Measurements from ENCODE around the gene MYL6.

DNA sequence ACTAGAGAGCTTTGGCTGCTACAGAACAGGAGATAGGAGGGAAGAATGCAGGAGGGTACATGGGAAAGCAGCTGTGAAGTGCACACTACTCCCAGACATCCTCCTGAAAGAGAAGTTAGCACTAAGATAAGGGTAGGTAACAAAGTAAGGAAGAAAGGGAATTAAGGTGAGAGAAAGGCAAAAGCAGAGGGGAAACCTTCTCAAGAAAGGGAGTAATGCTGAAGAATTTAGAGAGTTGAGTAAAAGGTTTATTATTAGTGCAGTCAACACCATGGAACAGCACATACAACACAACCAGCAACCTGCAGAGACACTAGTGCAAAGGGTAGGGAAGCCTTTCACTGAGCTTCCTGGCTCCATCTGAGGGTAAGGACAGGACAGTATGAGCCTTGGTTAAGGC is 46.1 kb downstream of the MYL6 start:
- no peak for TF ChIP-seq POLR2A (IDR thresholded peaks at IDR 0.05)
- TF ChIP-seq, protein P1, sequence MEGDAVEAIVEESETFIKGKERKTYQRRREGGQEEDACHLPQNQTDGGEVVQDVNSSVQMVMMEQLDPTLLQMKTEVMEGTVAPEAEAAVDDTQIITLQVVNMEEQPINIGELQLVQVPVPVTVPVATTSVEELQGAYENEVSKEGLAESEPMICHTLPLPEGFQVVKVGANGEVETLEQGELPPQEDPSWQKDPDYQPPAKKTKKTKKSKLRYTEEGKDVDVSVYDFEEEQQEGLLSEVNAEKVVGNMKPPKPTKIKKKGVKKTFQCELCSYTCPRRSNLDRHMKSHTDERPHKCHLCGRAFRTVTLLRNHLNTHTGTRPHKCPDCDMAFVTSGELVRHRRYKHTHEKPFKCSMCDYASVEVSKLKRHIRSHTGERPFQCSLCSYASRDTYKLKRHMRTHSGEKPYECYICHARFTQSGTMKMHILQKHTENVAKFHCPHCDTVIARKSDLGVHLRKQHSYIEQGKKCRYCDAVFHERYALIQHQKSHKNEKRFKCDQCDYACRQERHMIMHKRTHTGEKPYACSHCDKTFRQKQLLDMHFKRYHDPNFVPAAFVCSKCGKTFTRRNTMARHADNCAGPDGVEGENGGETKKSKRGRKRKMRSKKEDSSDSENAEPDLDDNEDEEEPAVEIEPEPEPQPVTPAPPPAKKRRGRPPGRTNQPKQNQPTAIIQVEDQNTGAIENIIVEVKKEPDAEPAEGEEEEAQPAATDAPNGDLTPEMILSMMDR (IDR thresholded peaks at IDR 0.05) = no peak
